DMS 273 (cell line): ENCODE results near the gene FHOD3.

Experiments used
- DNase-seq: peaks from one replicate; lab custom pipeline; 2025; ENCODE audit not compliant: unreplicated experiment; lab: John Stamatoyannopoulos, UW

FHOD3 gene

DNA sequence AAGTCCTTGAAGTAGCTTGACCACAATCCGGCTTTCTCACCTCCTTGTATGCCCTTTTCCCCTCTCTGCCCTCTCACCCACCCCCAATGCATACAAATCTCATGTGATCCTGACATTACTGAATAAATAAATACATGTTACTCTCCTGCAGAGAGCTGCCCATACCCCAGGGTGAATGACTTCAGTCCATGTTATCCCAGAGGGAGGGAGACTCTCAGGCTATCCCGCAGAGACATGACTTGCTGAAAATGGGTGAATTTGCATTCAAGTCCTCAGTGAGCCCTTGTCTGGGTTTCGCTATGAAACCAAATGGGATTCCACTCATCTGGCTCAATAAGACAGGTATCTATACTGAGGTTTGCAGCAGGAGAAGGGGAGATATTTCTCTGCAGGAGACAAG is 168.5 kb downstream of the FHOD3 start:
- no peak for DNase-seq

DNA sequence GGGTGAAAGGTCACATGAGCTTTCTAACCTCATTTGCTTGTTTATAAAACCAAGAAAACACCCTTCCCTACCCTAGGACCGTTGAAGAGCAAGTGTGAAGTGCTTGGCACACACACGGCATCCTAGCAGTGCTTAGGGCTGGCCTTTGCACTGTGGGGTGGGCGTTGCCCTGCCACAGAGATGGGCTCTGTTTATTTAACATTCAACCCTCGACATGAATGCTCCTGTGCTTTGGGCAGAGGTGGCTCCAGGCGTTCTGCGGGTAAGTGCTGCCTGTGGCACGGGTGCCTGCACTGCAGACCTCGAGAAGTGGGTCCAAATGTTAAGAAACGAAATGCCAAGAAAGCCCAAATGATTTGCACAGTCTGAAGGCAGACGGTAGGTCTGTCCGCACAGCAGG is 170.1 kb downstream of the FHOD3 start:
- DNase-seq: no peak

- peak; percentile 73 for DNase-seq
These were observed 170.6 kb downstream of the FHOD3 start for GRCh38 chr18:36468161-36468560.

GRCh38 chr18:36469461-36469860 is 171.9 kb downstream of the FHOD3 start:
- peak; percentile 80 for DNase-seq

DNA sequence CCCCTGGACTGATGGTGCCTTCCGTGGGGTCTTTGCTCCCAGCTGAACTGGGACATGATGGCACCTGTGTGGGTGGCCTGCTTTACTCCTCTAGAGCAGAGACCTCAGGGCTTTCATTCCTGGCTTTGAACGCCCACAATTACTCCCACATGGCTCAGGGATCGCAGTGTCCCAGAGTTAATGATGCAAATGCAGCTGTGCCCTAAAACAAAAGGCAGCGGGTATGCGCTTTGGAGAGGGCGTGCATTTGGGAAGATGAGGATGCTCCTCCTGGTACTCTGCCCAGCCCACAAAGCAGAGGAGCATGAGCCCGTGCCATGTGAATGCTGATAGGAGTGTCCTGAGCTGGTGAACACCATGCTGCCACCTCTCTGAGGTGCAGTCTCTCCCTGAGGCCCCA is 173.4 kb downstream of the FHOD3 start:
- no peak for DNase-seq

- no peak for DNase-seq
These were observed 173.9 kb downstream of the FHOD3 start for GRCh38 chr18:36471393-36471792.

- DNase-seq: no peak
These were observed 178.9 kb downstream of the FHOD3 start for GRCh38 chr18:36476433-36476832.

- no peak for DNase-seq
These were observed 180.3 kb downstream of the FHOD3 start for GRCh38 chr18:36477776-36478175.

DNA sequence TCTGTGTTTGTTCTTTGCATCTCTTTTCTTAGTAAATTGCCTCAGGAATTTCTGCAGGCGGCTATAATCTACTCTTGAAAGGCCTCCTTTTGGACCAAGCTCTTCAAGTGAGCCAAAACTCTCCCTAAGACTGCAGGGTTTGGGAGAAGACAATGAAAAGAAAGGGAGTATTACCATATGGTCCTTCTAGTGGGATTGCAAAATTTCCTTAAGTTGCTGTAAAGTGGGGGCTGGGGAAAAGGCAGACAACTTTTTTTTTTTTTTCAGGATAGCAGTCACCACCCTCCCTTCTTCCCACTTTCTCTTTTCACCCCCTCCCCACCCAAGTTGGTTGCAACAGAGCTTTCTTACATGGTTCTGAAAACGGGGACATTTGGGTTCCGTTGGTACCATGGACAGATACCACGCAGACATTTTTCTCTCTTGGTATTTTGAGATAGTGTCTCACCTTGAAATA is 183.7 kb downstream of the FHOD3 start:
- DNase-seq: no peak

DNA sequence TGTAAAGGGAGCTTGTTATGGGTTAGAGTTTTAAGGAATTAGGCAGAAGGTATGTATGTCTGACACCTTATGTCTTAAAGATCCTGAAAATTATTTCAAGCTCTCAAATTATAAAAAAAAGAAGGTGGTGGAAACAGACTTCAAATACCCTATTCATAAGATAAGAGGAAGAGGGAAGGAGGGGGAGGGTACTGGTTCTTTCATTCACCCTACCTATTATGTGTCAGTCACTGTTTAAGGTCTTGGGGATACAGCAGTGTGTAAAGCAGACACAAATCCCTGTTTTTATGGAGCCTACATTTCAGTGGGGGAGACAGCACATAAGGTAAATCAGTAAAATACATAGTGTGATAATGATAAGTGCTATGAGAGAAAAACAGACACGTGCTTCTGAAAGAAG is 184.4 kb downstream of the FHOD3 start:
- DNase-seq: no peak

- no peak for DNase-seq
These were observed 187.1 kb downstream of the FHOD3 start for GRCh38 chr18:36484591-36484990.

- no peak for DNase-seq
These were observed 188.3 kb downstream of the FHOD3 start for GRCh38 chr18:36485772-36486171.

DNA sequence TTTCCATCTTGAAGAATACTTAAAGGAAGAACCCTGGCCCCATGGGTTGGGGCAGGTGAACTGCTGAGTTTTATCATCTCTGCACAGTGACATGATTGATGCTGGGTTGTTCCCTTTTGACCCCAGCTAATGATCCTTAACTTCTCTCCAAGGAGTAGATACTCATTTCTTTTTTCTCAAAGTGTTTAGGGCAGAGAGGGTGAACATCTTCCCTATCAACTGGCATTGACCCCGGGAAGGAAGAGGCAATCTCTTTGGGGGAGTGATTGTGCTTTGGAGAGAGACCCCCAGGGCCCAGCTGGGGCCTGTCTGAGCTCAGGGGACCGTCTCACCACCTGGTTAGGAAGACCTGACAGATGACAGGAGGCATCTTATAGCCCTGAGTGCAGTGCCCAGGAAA is 190.6 kb downstream of the FHOD3 start:
- DNase-seq: no peak

DNA sequence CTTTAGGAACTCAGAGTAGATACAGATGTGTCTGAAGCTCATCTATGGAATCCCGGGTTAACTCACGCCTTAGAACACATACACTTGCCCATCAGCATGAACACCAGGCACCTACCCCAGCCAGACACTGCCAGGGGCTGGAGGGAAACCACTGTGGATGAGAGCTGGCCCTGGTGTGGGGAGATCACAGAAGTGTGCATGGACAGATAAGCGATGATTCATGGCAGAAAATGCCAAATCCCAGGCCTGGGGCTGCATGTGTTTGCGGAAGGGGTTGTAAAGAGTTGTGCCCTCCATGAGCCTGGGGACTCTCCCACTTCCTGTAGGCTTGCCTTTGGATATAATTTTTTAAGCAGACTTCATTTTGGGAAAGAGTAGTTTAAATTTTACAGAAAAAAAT is 193.4 kb downstream of the FHOD3 start:
- no peak for DNase-seq

DNA sequence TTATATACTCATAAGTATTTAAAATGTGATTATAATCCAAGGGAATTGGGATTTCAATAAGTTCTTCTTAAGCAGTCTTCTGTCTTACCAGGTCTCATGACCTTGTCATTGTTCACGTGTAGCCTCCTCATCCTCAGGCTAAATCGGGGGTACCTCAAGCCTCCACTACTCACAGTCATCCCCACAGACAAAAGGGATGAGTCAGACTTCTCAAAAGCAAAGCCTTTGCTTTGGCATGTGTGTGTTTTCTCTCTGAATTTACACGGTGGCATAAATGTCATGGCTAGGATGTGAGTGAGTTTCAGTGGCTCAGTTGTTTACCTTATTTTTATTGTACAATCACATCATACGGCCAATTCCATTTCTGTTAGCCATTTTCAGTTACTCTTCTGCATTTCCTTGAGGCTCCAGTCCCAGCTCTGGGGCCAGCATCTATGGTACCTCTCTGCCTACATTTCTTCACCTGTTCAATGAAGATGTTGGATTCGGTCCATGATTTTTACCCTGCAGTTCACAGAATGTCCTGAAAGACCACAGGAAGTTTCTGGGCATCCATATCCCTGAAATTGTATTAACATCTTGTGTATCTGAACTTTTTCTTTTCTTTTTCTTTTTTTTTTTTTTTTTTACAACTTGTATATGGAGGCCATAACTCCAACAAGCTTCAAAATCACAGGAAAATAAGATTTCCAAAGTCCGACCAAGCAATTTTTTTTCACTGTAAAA is 195.3 kb downstream of the FHOD3 start:
- peak; percentile 35 for DNase-seq

GRCh38 chr18:36493349-36494159 is 196.0 kb downstream of the FHOD3 start:
- DNase-seq: peak; percentile 50

- DNase-seq: no peak
These were observed 196.6 kb downstream of the FHOD3 start for GRCh38 chr18:36494160-36494437.

GRCh38 chr18:36496022-36496421 is 198.5 kb downstream of the FHOD3 start:
- DNase-seq: no peak

- no peak for DNase-seq
These were observed 202.4 kb downstream of the FHOD3 start for GRCh38 chr18:36499938-36500337.

DNA sequence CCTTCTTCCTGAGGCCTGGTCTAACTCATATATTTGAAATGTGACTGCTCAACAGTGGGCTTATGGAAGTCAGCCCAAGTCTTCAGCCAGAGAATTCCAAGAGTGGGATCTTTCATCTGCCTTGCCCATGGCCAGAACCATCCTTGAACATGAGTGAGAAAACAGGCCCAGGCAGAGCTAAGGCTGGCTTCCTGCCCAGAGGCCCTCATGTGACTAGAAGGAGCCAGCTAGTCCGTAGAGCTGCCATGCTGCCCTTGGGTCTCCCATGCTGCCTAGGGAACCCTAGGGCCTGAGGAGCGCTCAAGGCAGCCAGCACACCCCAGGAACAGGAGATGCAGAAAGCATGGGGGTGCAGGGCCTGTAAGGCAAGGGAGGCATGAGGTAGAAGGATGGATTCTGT is 203.6 kb downstream of the FHOD3 start:
- DNase-seq: peak; percentile 79

DNA sequence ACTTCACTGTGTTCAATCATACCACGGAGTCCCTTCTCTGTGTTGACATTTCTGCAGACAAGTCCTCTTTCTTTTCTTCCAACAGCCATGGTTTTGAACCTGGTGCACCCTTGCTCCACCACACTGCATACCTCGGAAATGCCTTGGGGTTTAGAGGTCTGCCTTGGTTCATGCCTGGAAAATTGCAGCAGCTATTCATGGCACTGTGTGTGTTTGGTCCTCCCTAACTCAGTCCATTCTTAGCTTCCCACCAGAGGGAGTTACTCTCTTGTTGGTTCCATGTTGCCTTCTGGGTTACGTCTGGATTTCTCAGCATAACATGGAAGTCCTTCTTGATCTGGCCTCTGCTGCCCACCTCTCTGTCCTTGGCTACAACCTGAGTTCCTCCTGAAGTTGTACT is 206.0 kb downstream of the FHOD3 start:
- DNase-seq: no peak

GRCh38 chr18:36504928-36505327 is 207.4 kb downstream of the FHOD3 start:
- DNase-seq: no peak

GRCh38 chr18:36505665-36506064 is 208.2 kb downstream of the FHOD3 start:
- no peak for DNase-seq
